ENCODE results near the gene PSTPIP1. TPM values are rescaled to one million over a fixed set of nuclear protein-coding genes. Genes with fewer than 3 reads are reported as not detected.

The PSTPIP1 gene
- polyA plus RNA-seq, 1 donor from 2014 or later, result not detected

- no peaks in the 10 kb centered on the region for H3K36me3 ChIP-seq (ENCODE audit: insufficient read depth, low read length)
- no peaks in the 10 kb centered on the region for H3K9me3 ChIP-seq (ENCODE audit: low read length)
- H3K79me2 ChIP-seq (replicated peaks; ENCODE audit: insufficient read depth, low read length), result no peaks in the 10 kb centered on the region
- no peak overlapping the region for H3K4me3 ChIP-seq (ENCODE audit: low read length)
- H4K20me1 ChIP-seq (ENCODE audit: insufficient read depth), result no peaks in the 10 kb centered on the region
- no peaks in the 10 kb centered on the region for H3K9me2 ChIP-seq (ENCODE audit: insufficient read depth, low read length)
- H3K27ac ChIP-seq (ENCODE audit: low read length), result no peak overlapping the region
- TF ChIP-seq TAF1 (IDR thresholded peaks at IDR 0.05; ENCODE audit: low read depth) (no peak), REST (IDR thresholded peaks at IDR 0.05; ENCODE audit: borderline replicate concordance) (no peak), MXI1 (conservative IDR thresholded peaks at IDR 0.05; ENCODE audit: poor library complexity, severe bottlenecking) (no peak), POLR2AphosphoS5 (IDR thresholded peaks at IDR 0.05) (no peak), EZH2 (IDR thresholded peaks at IDR 0.05; ENCODE audit: borderline replicate concordance, insufficient read depth, low read length, poor library complexity, severe bottlenecking) (no peak), SMC3 (conservative IDR thresholded peaks at IDR 0.05; ENCODE audit: poor library complexity) (no peak), RAD21 (conservative IDR thresholded peaks at IDR 0.05) (no peak), EP300 (conservative IDR thresholded peaks at IDR 0.05; ENCODE audit: poor library complexity, severe bottlenecking) (no peak), CTCF (IDR thresholded peaks at IDR 0.05; ENCODE audit: poor library complexity, severe bottlenecking) (no peak)
- H3K4me2 ChIP-seq (ENCODE audit: low read length), result no peak overlapping the region
- no peaks in the 10 kb centered on the region for H3K27me3 ChIP-seq (ENCODE audit: insufficient read depth, low read depth, low read length)
- no peak overlapping the region for H3K9ac ChIP-seq (ENCODE audit: low read length)
- no peaks in the 10 kb centered on the region for H3F3A ChIP-seq (ENCODE audit: insufficient read depth, low read length, poor library complexity, severe bottlenecking)
- H2AFZ ChIP-seq (ENCODE audit: low read depth, low read length), result no peak overlapping the region
Measured at GRCh38 chr15:77021803-77022381, 27.0 kb downstream of the PSTPIP1 start.

- Histone ChIP-seq H3F3A (ENCODE audit: insufficient read depth, low read length, poor library complexity, severe bottlenecking) (no peaks in the 10 kb centered on the region), H3K4me3 (ENCODE audit: low read length) (no peak overlapping the region), H3K27ac (ENCODE audit: low read length) (no peak overlapping the region), H3K9me2 (ENCODE audit: insufficient read depth, low read length) (no peaks in the 10 kb centered on the region), H3K36me3 (ENCODE audit: insufficient read depth, low read length) (no peaks in the 10 kb centered on the region), H3K4me2 (ENCODE audit: low read length) (no peak overlapping the region), H3K79me2 (replicated peaks; ENCODE audit: insufficient read depth, low read length) (no peaks in the 10 kb centered on the region), H2AFZ (ENCODE audit: low read depth, low read length) (no peak overlapping the region), H3K27me3 (ENCODE audit: insufficient read depth, low read depth, low read length) (no peaks in the 10 kb centered on the region), H3K9ac (ENCODE audit: low read length) (no peak overlapping the region), H3K9me3 (ENCODE audit: low read length) (no peaks in the 10 kb centered on the region), H4K20me1 (ENCODE audit: insufficient read depth) (no peaks in the 10 kb centered on the region)
- no peak for TF ChIP-seq MXI1 (conservative IDR thresholded peaks at IDR 0.05; ENCODE audit: poor library complexity, severe bottlenecking)
- TF ChIP-seq REST (IDR thresholded peaks at IDR 0.05; ENCODE audit: borderline replicate concordance), result no peak
- TF ChIP-seq SMC3 (conservative IDR thresholded peaks at IDR 0.05; ENCODE audit: poor library complexity), result no peak
- TF ChIP-seq TAF1 (IDR thresholded peaks at IDR 0.05; ENCODE audit: low read depth), result no peak
- no peak for TF ChIP-seq POLR2AphosphoS5 (IDR thresholded peaks at IDR 0.05)
- no peak for TF ChIP-seq EZH2 (IDR thresholded peaks at IDR 0.05; ENCODE audit: borderline replicate concordance, insufficient read depth, low read length, poor library complexity, severe bottlenecking)
- no peak for TF ChIP-seq CTCF (IDR thresholded peaks at IDR 0.05; ENCODE audit: poor library complexity, severe bottlenecking)
- TF ChIP-seq EP300 (conservative IDR thresholded peaks at IDR 0.05; ENCODE audit: poor library complexity, severe bottlenecking), result no peak
- no peak for TF ChIP-seq RAD21 (conservative IDR thresholded peaks at IDR 0.05)
Measured at GRCh38 chr15:77022646-77023575, 28.0 kb downstream of the PSTPIP1 start.

Data from neural cell (in vitro differentiated cells).